Psoas muscle (tissue), 8 donors: Measurements from ENCODE around the gene ANKRD28. TPM values are rescaled to one million over a fixed set of nuclear protein-coding genes. Genes with fewer than 3 reads are reported as not detected.
"Not testable (repeated sequence)": the region's sequence is repeated elsewhere in the genome, so short reads cannot be mapped to it uniquely, and the experiment has no call there.

Source experiments
- ATAC-seq, 4 donors: fragments of 200-7000 bp; cut with Tn5 transposase; one replicate each; pipeline ENCODE4 v1.9.1; 2020; ENCODE audit warnings: moderate library complexity in 3 of 4, mild to moderate bottlenecking in 2 of 4
- DNase-seq, 2 donors: peaks; one replicate each; pipeline ENCODE4 v3.0.0-alpha.2; 2020
- H3K27ac ChIP-seq: fragments of 200-600 bp; one replicate; pipeline ENCODE4 v1.8.0; 2022
- H3K27me3 ChIP-seq, 3 donors: fragments of 200-600 bp in 1 of 3; one replicate each; pipeline versions ENCODE4 v1.6.1 to v1.8.0; 2013 to 2022; ENCODE audit warnings: low read length in 2 of 3, mild to moderate bottlenecking in 2 of 3, moderate library complexity in 1 of 3; ENCODE audit not compliant: insufficient read depth in 3 of 3
- H3K36me3 ChIP-seq, 2 donors: fragments of 200-600 bp in 1 of 2; one replicate each; pipeline versions ENCODE4 v1.6.1 to v1.8.0; 2013 to 2022; ENCODE audit warnings: low read depth in 1 of 2, mild to moderate bottlenecking in 1 of 2, moderate library complexity in 1 of 2; ENCODE audit not compliant: insufficient read depth in 1 of 2
- H3K4me1 ChIP-seq: fragments of 200-600 bp; one replicate; pipeline ENCODE4 v1.8.0; 2022
- H3K4me3 ChIP-seq: fragments of 200-600 bp; one replicate; pipeline ENCODE4 v1.8.0; 2022; ENCODE audit warnings: mild to moderate bottlenecking
- H3K9me3 ChIP-seq: fragments of 200-600 bp; one replicate; pipeline ENCODE4 v1.8.0; 2022
- WGBS, 3 donors: extraction: QIAGEN DNeasy Blood & Tissue Kit; methylation state at CpG; one replicate each; pipeline versions ENCODE4 v1.1.6 to v1.1.7; 2013; 5-methylcytosine and 5-hydroxymethylcytosine counted together
- intact Hi-C, 2 donors: fragments of 100-400 bp; cut with DNase I; formaldehyde crosslinking; loops; one replicate each; pipeline versions ENCODE4 v1.11.0 to v1.14.2; 2022
- polyA plus RNA-seq, 3 donors: library from polyadenylated mRNA; stranded (reverse); fragments of 200-250 nt; gene quantifications; one replicate each; pipeline ENCODE4 v1.2.3, GENCODE V29; 2013
- total RNA-seq, 4 donors: library from RNA; stranded (reverse); fragmentation: NEBNext Ultra II Directional in 2 of 4; extraction: Animal tissue kit (Norgen Biotek cat#: 25700) in 2 of 4; gene quantifications; one replicate each; pipeline versions ENCODE4 v1.2.1 to v1.2.4, GENCODE V29; 2021 to 2023
- TF ChIP-seq, protein P1 (sequence below): fragments of 200-600 bp; IDR thresholded peaks from one replicate; pipeline ENCODE4 v1.8.0; 2022; ENCODE audit warnings: antibody characterized with exemption
- donor health status: healthy with polysubstance abuse.
- donor health status: DM: no; HTN: no; CAD: no; lungs with moderate emphysema.
- donor health status: Bipolar disorder and iron deficiency.
- donor health status: healthy.
- donor health status: DM: yes; HTN: yes; CAD: no.
- donor health status: DM: no; HTN: no; CAD: no.
- donor health status: DM: no; HTN: no; CAD: no.
- donor health status: DM: yes; HTN: yes; CAD: no.

The ANKRD28 gene
- total and polyA plus RNA-seq, 7 donors = 32.4 to 90.8 (median 69.3) TPM

GRCh38 chr3:15778332-15778858 is 19.4 kb downstream of the ANKRD28 start:
- Histone ChIP-seq H3K27me3 (no peaks in the 10 kb centered on the region), H3K9me3 (no peaks in the 10 kb centered on the region), H3K4me1 (peaks cover 26% of the 10 kb centered on the region), H3K27ac (no peak overlapping the region), H3K4me3 (no peak overlapping the region), H3K36me3 (no peaks in the 10 kb centered on the region)
- TF ChIP-seq, protein P1, sequence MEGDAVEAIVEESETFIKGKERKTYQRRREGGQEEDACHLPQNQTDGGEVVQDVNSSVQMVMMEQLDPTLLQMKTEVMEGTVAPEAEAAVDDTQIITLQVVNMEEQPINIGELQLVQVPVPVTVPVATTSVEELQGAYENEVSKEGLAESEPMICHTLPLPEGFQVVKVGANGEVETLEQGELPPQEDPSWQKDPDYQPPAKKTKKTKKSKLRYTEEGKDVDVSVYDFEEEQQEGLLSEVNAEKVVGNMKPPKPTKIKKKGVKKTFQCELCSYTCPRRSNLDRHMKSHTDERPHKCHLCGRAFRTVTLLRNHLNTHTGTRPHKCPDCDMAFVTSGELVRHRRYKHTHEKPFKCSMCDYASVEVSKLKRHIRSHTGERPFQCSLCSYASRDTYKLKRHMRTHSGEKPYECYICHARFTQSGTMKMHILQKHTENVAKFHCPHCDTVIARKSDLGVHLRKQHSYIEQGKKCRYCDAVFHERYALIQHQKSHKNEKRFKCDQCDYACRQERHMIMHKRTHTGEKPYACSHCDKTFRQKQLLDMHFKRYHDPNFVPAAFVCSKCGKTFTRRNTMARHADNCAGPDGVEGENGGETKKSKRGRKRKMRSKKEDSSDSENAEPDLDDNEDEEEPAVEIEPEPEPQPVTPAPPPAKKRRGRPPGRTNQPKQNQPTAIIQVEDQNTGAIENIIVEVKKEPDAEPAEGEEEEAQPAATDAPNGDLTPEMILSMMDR = no peak
- ATAC-seq (no peak), DNase-seq (no peak)
- intact Hi-C loops = no loop called here
- 43 to 69% (median 63%) methylated on average over 2 of the region's 2 CpGs for WGBS, 3 donors

GRCh38 chr3:15774931-15775560 is 22.7 kb downstream of the ANKRD28 start:
- ATAC-seq, H3K36me3 ChIP-seq, H3K27ac ChIP-seq, DNase-seq, H3K27me3 ChIP-seq, H3K9me3 ChIP-seq, intact Hi-C loops, H3K4me3 ChIP-seq: not testable (repeated sequence)
- peaks cover 14% of the 10 kb centered on the region for H3K4me1 ChIP-seq
- 90 to 94% (median 94%) methylated on average over 6 of the region's 6 CpGs for WGBS, 3 donors

DNA sequence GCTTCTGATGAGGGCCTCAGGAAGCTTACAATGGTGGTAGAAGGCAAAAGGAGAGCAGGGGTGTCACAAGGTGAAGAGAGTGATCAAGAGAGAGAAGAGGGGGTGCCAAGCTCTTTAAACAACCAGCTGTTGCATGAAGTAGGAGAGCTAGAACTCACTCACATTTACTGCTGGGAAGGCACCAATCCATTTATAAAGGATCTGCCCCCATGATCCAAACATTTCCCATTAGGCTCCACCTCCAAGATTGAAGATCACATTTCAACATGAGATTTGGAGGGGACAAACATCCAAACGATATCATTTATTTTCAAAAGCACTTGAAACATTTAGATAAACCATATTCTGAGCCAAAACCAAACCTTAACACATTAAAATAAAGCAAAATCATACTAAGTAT is 26.3 kb downstream of the ANKRD28 start:
- H3K9me3 ChIP-seq = no peaks in the 10 kb centered on the region
- no peaks in the 10 kb centered on the region for H3K36me3 ChIP-seq
- H3K4me1 ChIP-seq = peaks cover 20% of the 10 kb centered on the region
- H3K27ac ChIP-seq = no peak overlapping the region
- ATAC-seq (no peak), DNase-seq (no peak)
- no peak overlapping the region for H3K4me3 ChIP-seq
- TF ChIP-seq, protein P1 = no peak
- 58 to 68% (median 61%) methylated on average over 1 of the region's 1 CpG for WGBS, 3 donors
- intact Hi-C loops = no loop called here
- no peaks in the 10 kb centered on the region for H3K27me3 ChIP-seq

- no peaks in the 10 kb centered on the region for H3K9me3 ChIP-seq
- DNase-seq (no peak), ATAC-seq (peak in 1 of 4 donors; percentile 29)
- H3K4me3 ChIP-seq = no peak overlapping the region
- H3K27me3 ChIP-seq = no peaks in the 10 kb centered on the region
- TF ChIP-seq, protein P1 = no peak
- intact Hi-C loops = no loop called here
- 74 to 90% (median 80%) methylated on average over 2 of the region's 2 CpGs for WGBS, 3 donors
- peaks cover 20% of the 10 kb centered on the region for H3K4me1 ChIP-seq
- H3K36me3 ChIP-seq = peaks cover 0 to 6% of the 10 kb centered on the region in 2 donors
- peak overlapping the region; percentile 72 for H3K27ac ChIP-seq
These were observed 28.4 kb downstream of the ANKRD28 start for GRCh38 chr3:15769256-15769915.

GRCh38 chr3:15768421-15769255 is 29.1 kb downstream of the ANKRD28 start:
- peak overlapping the region; percentile 72 for H3K27ac ChIP-seq
- peaks cover 20% of the 10 kb centered on the region for H3K4me1 ChIP-seq
- TF ChIP-seq, protein P1 = no peak
- intact Hi-C loops = no loop called here
- no peaks in the 10 kb centered on the region for H3K27me3 ChIP-seq
- H3K4me3 ChIP-seq = no peak overlapping the region
- DNase-seq (peak; percentile 20 to 48), ATAC-seq (peak; percentile 96 to 97 (median 96))
- 68 to 75% (median 73%) methylated on average over 5 of the region's 5 CpGs for WGBS, 3 donors
- H3K36me3 ChIP-seq = peaks cover under 1 to 13% of the 10 kb centered on the region in 2 donors
- H3K9me3 ChIP-seq = no peaks in the 10 kb centered on the region
